CD4-positive, CD25-positive, alpha-beta regulatory T cell (primary cell): ENCODE results near the gene CDH12. TPM values are rescaled to one million over a fixed set of nuclear protein-coding genes. Genes with fewer than 3 reads are reported as not detected.

Source experiments
- ATAC-seq, 2 donors: fragments of 150-1000 bp; cut with Tn5 transposase; one replicate each; pipeline ENCODE4 v1.10.0; 2021; ENCODE audit warnings: low read depth in 2 of 2, moderate number of reproducible peaks in 2 of 2, moderate library complexity in 1 of 2
- DNase-seq, 3 donors: peaks; one replicate each; pipeline versions ENCODE4 v3.0.0 to v3.0.0-alpha.2; 2012 to 2022; ENCODE audit warnings: mixed read lengths in 1 of 3
- H3K27ac ChIP-seq: one replicate; pipeline ENCODE4 v1.7.0; 2013; ENCODE audit warnings: mild to moderate bottlenecking, low read length; ENCODE audit not compliant: insufficient read depth, poor library complexity, severe bottlenecking
- H3K27me3 ChIP-seq: one replicate; pipeline ENCODE4 v1.7.0; 2013; ENCODE audit warnings: low read length; ENCODE audit not compliant: control insufficient read depth, insufficient read depth
- H3K36me3 ChIP-seq: one replicate; pipeline ENCODE4 v1.7.0; 2013; ENCODE audit warnings: mild to moderate bottlenecking, low read length, moderate library complexity; ENCODE audit not compliant: control insufficient read depth, insufficient read depth
- H3K4me1 ChIP-seq: 2 replicates; pipeline ENCODE4 v1.7.0; 2013; ENCODE audit warnings: mild to moderate bottlenecking, low read length; ENCODE audit not compliant: insufficient read depth, control insufficient read depth, poor library complexity, severe bottlenecking
- H3K4me3 ChIP-seq: one replicate; pipeline ENCODE4 v1.7.0; 2013; ENCODE audit warnings: low read depth, mild to moderate bottlenecking, low read length, moderate library complexity
- H3K9me3 ChIP-seq, 2 experiments: 1 replicate in 1 of 2; 2 replicates in 1 of 2; pipeline ENCODE4 v1.7.0; 2013; ENCODE audit warnings: low read length in 2 of 2, mild to moderate bottlenecking in 1 of 2, moderate library complexity in 1 of 2; ENCODE audit not compliant: control insufficient read depth in 2 of 2
- H3K27ac Mint-ChIP-seq, 3 donors: one replicate each; pipeline ENCODE4 v1.8.0; 2020 to 2022; ENCODE audit warnings: mild to moderate bottlenecking in 3 of 3, mixed read lengths in 3 of 3, moderate library complexity in 2 of 3
- H3K27me3 Mint-ChIP-seq: one replicate; pipeline ENCODE4 v1.8.0; 2022; ENCODE audit warnings: mild to moderate bottlenecking, mixed read lengths
- H3K36me3 Mint-ChIP-seq: one replicate; pipeline ENCODE4 v1.8.0; 2020; ENCODE audit warnings: mixed read lengths
- H3K4me1 Mint-ChIP-seq, 4 donors: one replicate each; pipeline ENCODE4 v1.8.0; 2020 to 2022; ENCODE audit warnings: mixed read lengths in 4 of 4, mild to moderate bottlenecking in 1 of 4
- H3K4me3 Mint-ChIP-seq, 4 donors: one replicate each; pipeline ENCODE4 v1.8.0; 2020 to 2022; ENCODE audit warnings: mild to moderate bottlenecking in 4 of 4, mixed read lengths in 4 of 4, moderate library complexity in 3 of 4
- H3K9me3 Mint-ChIP-seq, 7 donors: one replicate each; pipeline ENCODE4 v1.8.0; 2020 to 2022; ENCODE audit warnings: mixed read lengths in 7 of 7, mild to moderate bottlenecking in 3 of 7, moderate library complexity in 2 of 7
- polyA plus RNA-seq, 4 donors: library from polyadenylated mRNA; unstranded; fragments of 300-500 nt; fragmentation: Illumina TruSeq; gene quantifications; one replicate each; pipeline ENCODE4 v1.2.3, GENCODE V29; 2021
- total RNA-seq: library from RNA; stranded (reverse); gene quantifications from one replicate; pipeline ENCODE4 v1.2.3, GENCODE V29; 2022

Gene CDH12
- not detected for total RNA-seq
- polyA plus RNA-seq, result not detected

- H3K27ac ChIP-seq, result no peak within 1 kb of the TSS
- no peaks in the 10 kb centered on the region for H3K36me3 Mint-ChIP-seq
- no peaks in the 10 kb centered on the region for H3K36me3 ChIP-seq
- H3K9me3 ChIP-seq, result no peaks in the 10 kb centered on the region
- peaks cover 1 to 13% (median 6%) of the 10 kb centered on the region in 7 donors for H3K9me3 Mint-ChIP-seq
- peaks cover 0 to 5% (median 3%) of the 10 kb centered on the region in 4 donors for H3K4me1 Mint-ChIP-seq
- H3K4me3 ChIP-seq, result no peak within 1 kb of the TSS
- H3K4me3 Mint-ChIP-seq, result peak within 1 kb of the TSS in 2 of 4 donors; percentile 52 to 65
- ATAC-seq (peak in 1 of 2 donors; percentile 31), DNase-seq (no peak)
- no peaks in the 10 kb centered on the region for H3K27me3 ChIP-seq
- H3K4me1 ChIP-seq, result no peaks in the 10 kb centered on the region
- no peaks in the 10 kb centered on the region for H3K27me3 Mint-ChIP-seq
- H3K27ac Mint-ChIP-seq, result no peak within 1 kb of the TSS
Observed at GRCh38 chr5:22852807-22853660, at the start of gene CDH12. CDH12 (minus strand) TSS chr5:22853344.

GRCh38 chr5:22901885-22902284 is 48.7 kb upstream of the CDH12 start:
- Histone ChIP-seq H3K27ac (no peak overlapping the region), H3K4me1 (no peaks in the 10 kb centered on the region), H3K4me3 (no peak overlapping the region), H3K27me3 (no peaks in the 10 kb centered on the region), H3K9me3 (peaks cover 0 to 10% of the 10 kb centered on the region in 2 experiments), H3K36me3 (no peaks in the 10 kb centered on the region)
- DNase-seq (no peak), ATAC-seq (no peak)
- Mint-ChIP-seq H3K27ac (no peak overlapping the region), H3K27me3 (no peaks in the 10 kb centered on the region), H3K36me3 (no peaks in the 10 kb centered on the region), H3K4me3 (no peak overlapping the region), H3K4me1 (no peaks in the 10 kb centered on the region), H3K9me3 (peaks cover 0 to 21% (median 6%) of the 10 kb centered on the region in 7 donors)

- Histone ChIP-seq H3K36me3 (no peaks in the 10 kb centered on the region), H3K4me1 (no peaks in the 10 kb centered on the region), H3K4me3 (no peak overlapping the region), H3K27ac (no peak overlapping the region), H3K9me3 (peaks cover 0 to 10% of the 10 kb centered on the region in 2 experiments), H3K27me3 (no peaks in the 10 kb centered on the region)
- ATAC-seq, result no peak
- no peak overlapping the region for H3K4me3 Mint-ChIP-seq
- no peak overlapping the region for H3K27ac Mint-ChIP-seq
- H3K9me3 Mint-ChIP-seq, result peaks cover 0 to 17% (median 6%) of the 10 kb centered on the region in 7 donors
- no peaks in the 10 kb centered on the region for H3K4me1 Mint-ChIP-seq
- H3K36me3 Mint-ChIP-seq, result no peaks in the 10 kb centered on the region
- DNase-seq, result no peak
- no peaks in the 10 kb centered on the region for H3K27me3 Mint-ChIP-seq
Observed at GRCh38 chr5:22900801-22901310, 47.7 kb upstream of the CDH12 start.

- H3K4me1 Mint-ChIP-seq, result no peaks in the 10 kb centered on the region
- Histone ChIP-seq H3K4me1 (no peaks in the 10 kb centered on the region), H3K27ac (no peak overlapping the region), H3K36me3 (no peaks in the 10 kb centered on the region), H3K4me3 (no peak overlapping the region), H3K27me3 (no peaks in the 10 kb centered on the region), H3K9me3 (peaks cover 0 to 10% of the 10 kb centered on the region in 2 experiments)
- H3K36me3 Mint-ChIP-seq, result no peaks in the 10 kb centered on the region
- H3K27me3 Mint-ChIP-seq, result no peaks in the 10 kb centered on the region
- H3K4me3 Mint-ChIP-seq, result no peak overlapping the region
- DNase-seq (no peak), ATAC-seq (no peak)
- no peak overlapping the region for H3K27ac Mint-ChIP-seq
- peaks cover 3 to 16% (median 6%) of the 10 kb centered on the region in 7 donors for H3K9me3 Mint-ChIP-seq
Observed at GRCh38 chr5:22899341-22899740, 46.2 kb upstream of the CDH12 start.

GRCh38 chr5:22896152-22896551 is 43.0 kb upstream of the CDH12 start:
- Histone ChIP-seq H3K36me3 (no peaks in the 10 kb centered on the region), H3K9me3 (peaks cover 0 to 6% of the 10 kb centered on the region in 2 experiments), H3K27me3 (no peaks in the 10 kb centered on the region), H3K27ac (no peak overlapping the region), H3K4me3 (no peak overlapping the region), H3K4me1 (no peaks in the 10 kb centered on the region)
- no peak overlapping the region for H3K27ac Mint-ChIP-seq
- DNase-seq, result no peak
- no peaks in the 10 kb centered on the region for H3K36me3 Mint-ChIP-seq
- H3K9me3 Mint-ChIP-seq, result peaks cover 3 to 29% (median 9%) of the 10 kb centered on the region in 7 donors
- H3K4me3 Mint-ChIP-seq, result no peak overlapping the region
- H3K27me3 Mint-ChIP-seq, result no peaks in the 10 kb centered on the region
- ATAC-seq, result no peak
- no peaks in the 10 kb centered on the region for H3K4me1 Mint-ChIP-seq

- Histone ChIP-seq H3K9me3 (peaks cover 0 to 7% of the 10 kb centered on the region in 2 experiments), H3K27ac (no peak overlapping the region), H3K4me3 (no peak overlapping the region), H3K27me3 (no peaks in the 10 kb centered on the region), H3K36me3 (no peaks in the 10 kb centered on the region), H3K4me1 (no peaks in the 10 kb centered on the region)
- ATAC-seq (no peak), DNase-seq (no peak)
- H3K4me3 Mint-ChIP-seq, result no peak overlapping the region
- H3K36me3 Mint-ChIP-seq, result no peaks in the 10 kb centered on the region
- peaks cover 0 to 24% (median 7%) of the 10 kb centered on the region in 7 donors for H3K9me3 Mint-ChIP-seq
- H3K27ac Mint-ChIP-seq, result no peak overlapping the region
- H3K27me3 Mint-ChIP-seq, result no peaks in the 10 kb centered on the region
- H3K4me1 Mint-ChIP-seq, result peaks cover 0 to 4% (median 0%) of the 10 kb centered on the region in 4 donors
Observed at GRCh38 chr5:22892441-22892840, 39.3 kb upstream of the CDH12 start.

- H3K9me3 Mint-ChIP-seq, result peaks cover 0 to 34% (median 4%) of the 10 kb centered on the region in 7 donors
- peaks cover 3 to 7% of the 10 kb centered on the region in 2 experiments for H3K9me3 ChIP-seq
- no peaks in the 10 kb centered on the region for H3K36me3 Mint-ChIP-seq
- ATAC-seq (no peak), DNase-seq (no peak)
- no peaks in the 10 kb centered on the region for H3K36me3 ChIP-seq
- H3K4me3 ChIP-seq, result no peak overlapping the region
- H3K4me3 Mint-ChIP-seq, result no peak overlapping the region
- no peaks in the 10 kb centered on the region for H3K4me1 ChIP-seq
- H3K27ac Mint-ChIP-seq, result no peak overlapping the region
- H3K27ac ChIP-seq, result no peak overlapping the region
- peaks cover 0 to 4% (median 0%) of the 10 kb centered on the region in 4 donors for H3K4me1 Mint-ChIP-seq
- no peaks in the 10 kb centered on the region for H3K27me3 ChIP-seq
- H3K27me3 Mint-ChIP-seq, result no peaks in the 10 kb centered on the region
Observed at GRCh38 chr5:22889720-22890119, 36.6 kb upstream of the CDH12 start.
